GM18520 (cell line): Measurements from ENCODE around the gene TMEM205.

Experiments used
- ATAC-seq: cut with Tn5 transposase; IDR thresholded peaks from one replicate; pipeline ENCODE4 v1.9.1; 2021; ENCODE audit not compliant: unreplicated experiment

TMEM205 gene

DNA sequence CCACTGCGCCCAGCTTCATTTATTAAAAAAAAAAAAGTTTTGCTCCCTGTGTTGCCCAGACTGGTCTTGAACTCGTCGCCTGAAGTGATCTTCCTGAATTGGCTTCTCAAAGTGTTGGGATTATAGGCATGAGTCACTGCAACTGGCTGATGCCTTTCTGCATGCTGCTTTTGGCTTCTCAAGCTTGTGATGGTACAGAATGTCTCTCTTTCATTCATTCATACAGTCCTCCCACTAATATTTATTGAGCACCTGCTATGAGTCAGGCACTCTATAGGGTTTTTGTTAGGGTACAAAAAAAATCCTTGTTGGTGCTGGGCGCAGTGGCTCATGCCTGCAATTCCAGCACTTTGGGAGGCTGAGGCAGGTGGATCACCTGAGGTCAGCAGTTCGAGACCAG is 41.1 kb downstream of the TMEM205 start:
- ATAC-seq, result no peak

DNA sequence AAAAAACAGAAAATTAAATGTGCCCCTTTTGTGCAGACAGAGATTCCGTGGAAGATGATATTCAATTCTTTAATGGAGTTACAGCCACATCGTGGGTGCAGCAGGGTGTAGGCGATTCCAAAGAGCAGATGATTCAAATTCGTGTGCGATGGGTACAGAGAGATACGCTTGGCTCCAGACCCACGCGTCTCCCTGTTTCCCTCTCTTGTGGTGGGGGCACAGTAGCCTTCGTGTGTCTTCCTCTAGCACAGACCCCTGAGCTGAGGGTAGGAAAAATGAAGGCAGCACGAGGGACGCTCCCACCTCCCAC is 45.3 kb downstream of the TMEM205 start:
- ATAC-seq, result no peak

DNA sequence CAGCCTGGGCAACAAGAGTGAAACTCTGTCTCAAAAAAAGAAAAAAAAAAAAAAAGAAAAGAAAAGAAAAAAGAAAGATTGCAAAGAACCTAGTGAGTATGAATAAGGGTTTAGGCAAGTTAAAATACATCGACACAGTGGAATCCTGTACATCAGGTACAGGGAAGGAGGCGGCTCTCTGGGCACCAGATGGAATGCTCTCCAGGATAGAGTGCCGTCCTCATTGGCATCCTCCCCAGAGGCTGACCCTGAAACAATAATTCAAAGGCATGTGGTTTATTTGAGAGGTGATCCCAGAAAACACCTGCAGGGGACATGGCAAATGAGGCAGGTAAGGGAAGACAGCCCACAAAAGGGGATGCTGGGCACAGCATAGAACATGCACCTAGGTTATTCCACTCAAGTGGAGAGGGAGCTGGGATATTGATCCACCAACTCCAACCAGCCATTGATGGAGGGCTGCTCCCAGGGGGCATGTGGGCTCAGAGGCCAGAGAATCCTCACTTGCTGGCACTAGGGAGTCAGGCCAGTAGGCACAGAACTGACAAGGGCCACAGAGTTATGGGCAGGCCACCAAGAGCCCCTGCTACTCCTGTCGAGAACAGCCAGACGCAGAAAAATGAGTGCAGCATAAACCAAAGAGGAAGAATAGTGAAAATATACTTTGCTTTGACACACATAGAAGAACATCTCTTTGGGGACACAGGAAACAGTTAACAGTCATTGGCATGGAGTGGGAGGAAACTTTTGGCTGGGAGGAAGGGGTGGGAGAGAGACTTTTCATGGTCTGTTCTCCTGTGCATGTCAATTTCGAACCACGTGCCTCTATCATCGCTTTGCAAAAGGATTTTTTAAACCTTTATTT is 45.9 kb downstream of the TMEM205 start:
- no peak for ATAC-seq

DNA sequence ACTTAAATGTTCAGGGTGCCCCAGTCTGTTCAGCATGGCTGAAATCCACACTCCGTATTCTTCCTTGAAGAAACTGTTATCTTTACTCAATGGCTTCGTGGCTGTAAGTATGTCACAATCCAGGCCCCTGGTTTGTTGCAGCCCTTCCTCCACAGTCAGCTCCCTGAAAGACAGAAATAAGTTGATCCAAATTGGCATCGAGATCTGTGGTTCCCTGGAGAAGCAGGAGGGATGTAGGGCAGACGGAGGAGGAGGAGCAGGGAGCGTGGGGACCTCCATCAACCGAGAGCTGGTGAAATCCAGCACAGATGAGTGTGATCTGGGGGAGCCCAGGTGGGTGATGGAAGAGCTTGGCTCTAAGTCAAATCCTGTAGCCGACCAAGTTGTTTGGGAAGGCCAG is 49.8 kb downstream of the TMEM205 start:
- no peak for ATAC-seq

DNA sequence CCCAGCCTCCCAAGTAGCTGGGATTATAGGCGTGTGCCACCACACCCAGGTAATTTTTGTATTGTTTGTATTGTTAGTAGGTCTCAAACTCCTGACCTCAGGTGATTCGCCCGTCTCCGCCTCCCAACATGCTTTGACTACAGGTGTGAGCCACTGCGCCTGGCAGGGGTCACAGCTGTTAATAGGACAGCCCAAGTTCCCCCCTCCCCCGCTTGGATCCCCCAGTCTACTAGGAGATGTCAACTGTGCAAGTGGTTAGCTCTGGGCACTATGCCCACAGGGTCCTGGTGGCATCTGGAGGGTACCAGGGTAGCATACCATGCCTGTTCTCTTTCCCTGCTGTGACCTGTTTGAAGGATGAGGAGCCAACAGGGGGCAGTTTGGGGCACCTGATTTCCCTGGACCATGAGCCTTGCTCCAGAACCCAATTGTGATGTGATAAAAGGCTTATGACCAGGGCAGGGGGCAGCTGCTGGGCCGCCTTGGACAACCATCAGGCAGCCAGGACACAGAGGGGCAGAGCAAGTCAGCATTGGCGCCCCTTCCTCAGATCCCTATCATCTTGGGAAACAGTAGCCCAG is 50.3 kb downstream of the TMEM205 start, which contains the start of gene TSPAN16:
Gene TSPAN16 (plus strand): TSS at position 496 of the 581 bp plus-strand sequence. CDS start 138 bp downstream, outside the sequence.
- no peak for ATAC-seq

DNA sequence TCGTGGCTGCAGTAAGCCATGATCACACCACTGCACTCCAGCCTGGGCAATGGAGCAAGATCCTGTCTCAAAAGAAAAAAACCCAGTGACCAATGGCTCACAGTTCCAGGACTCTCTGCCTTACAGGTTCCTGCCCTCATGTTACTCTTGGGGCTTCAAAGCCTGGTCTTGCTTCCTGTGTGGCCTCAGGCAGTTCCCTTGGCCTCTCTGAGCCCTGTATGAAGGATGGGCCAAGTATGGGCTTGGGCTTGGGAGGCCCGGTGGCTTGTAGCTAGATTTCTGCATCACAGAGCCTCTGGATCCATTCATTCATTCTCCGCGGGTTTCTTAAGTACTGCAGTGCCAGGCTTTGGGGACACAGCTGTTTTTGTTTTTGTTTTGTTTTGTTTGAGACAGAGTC is 50.9 kb downstream of the TMEM205 start:
- ATAC-seq, result no peak

DNA sequence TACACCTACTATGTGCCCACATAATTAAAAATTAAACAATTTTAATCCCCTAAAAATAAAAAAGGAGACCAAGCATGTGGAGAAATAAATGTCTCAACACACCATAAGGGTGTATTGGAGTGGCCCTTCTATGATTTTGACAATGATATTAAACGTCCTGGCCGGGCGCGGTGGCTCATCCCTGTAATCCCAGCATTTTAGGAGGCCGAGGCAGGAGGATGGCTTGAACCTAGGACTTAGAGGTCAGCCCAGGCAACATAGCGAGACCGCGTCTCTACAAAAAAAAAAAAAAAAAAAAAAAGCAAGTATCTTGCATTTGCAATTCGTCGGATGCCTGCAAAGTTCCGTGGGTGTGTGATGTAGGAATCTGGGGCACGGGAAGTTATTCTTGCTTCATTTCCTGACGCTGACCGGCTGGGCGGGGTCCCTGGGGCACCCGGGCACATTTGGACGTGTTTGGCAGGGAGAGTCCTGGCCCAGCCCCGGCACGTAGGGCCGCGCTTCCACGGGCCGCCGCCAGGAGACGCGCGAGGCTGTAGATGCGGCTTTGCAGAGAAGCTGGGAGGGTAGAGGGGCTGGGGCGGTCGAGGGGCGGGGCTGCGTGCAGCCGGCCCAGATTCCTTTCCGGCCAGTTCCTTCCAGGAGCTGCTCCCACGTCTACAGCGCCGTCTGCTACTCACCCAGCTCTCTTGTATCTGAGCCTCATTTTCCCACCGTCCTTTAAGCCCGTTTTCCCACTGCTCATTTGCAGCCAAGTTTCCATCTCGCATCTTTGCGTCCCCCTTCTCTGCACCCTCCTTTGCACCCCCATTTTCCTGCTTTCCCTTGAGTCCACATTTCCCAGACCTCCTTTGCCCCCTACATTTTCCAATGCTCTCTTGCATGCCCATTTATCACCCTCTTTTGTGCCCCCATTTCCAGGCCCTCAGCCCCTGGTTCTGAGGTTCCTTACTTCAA is 52.4 kb downstream of the TMEM205 start:
- no peak for ATAC-seq
